ENCODE data around the gene CFAP73. TPM values are rescaled to one million over a fixed set of nuclear protein-coding genes. Genes with fewer than 3 reads are reported as not detected.

Gene CFAP73
- polyA plus RNA-seq, 1 donor from 2014 or later, result not detected

DNA sequence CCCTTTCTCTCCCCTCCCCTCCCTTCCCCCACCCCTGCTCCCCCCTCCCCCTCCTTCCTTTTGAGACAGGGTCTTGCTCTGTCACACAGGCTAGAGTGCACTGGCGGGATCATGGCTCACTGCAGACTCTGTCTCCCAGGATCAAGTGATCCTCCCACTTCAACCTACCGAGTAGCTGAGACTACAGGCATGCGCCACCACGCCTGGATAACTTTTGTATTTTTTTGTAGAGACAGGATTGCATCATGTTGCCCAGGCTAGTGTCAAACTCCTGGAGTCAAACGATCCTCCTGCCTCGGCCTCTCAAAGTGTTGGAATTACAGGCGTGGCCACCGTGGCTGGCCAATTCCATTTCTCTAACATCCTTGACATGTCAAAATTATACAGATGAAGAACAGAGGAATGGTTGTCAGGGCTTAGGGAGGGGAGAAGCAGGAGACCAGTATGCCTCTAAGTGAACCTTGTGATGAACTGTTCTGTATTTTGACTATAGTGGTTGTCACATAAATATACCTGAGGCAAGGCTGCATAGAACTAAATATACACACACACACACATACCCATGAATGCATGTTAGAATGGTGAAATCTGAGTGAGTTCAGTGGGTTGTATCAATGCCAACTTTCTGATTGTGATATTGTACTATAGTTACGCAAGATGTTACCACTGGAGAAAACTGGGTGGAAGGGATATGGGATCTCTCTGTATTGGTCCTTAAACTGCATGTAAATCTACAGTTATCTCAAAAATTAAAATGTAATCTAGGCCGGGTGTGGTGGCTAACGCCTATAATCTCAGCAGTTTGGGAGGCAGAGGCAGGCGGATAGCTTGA, 3.6 kb upstream of the CFAP73 start:
- no peaks in the 10 kb centered on the region for H3F3A ChIP-seq (ENCODE audit: insufficient read depth, low read length, poor library complexity, severe bottlenecking)
- no peak overlapping the region for H3K9ac ChIP-seq (ENCODE audit: low read length)
- H3K36me3 ChIP-seq (ENCODE audit: insufficient read depth, low read length), result no peaks in the 10 kb centered on the region
- no peak overlapping the region for H3K4me3 ChIP-seq (ENCODE audit: low read length)
- H3K79me2 ChIP-seq (replicated peaks; ENCODE audit: insufficient read depth, low read length), result no peaks in the 10 kb centered on the region
- H3K27ac ChIP-seq (ENCODE audit: low read length), result no peak overlapping the region
- H3K27me3 ChIP-seq (ENCODE audit: insufficient read depth, low read depth, low read length), result no peaks in the 10 kb centered on the region
- TF ChIP-seq MXI1 (conservative IDR thresholded peaks at IDR 0.05; ENCODE audit: poor library complexity, severe bottlenecking) (no peak), EP300 (conservative IDR thresholded peaks at IDR 0.05; ENCODE audit: poor library complexity, severe bottlenecking) (no peak), SMC3 (conservative IDR thresholded peaks at IDR 0.05; ENCODE audit: poor library complexity) (no peak), EZH2 (IDR thresholded peaks at IDR 0.05; ENCODE audit: borderline replicate concordance, insufficient read depth, low read length, poor library complexity, severe bottlenecking) (no peak), POLR2AphosphoS5 (IDR thresholded peaks at IDR 0.05) (no peak), TAF1 (IDR thresholded peaks at IDR 0.05; ENCODE audit: low read depth) (no peak), RAD21 (conservative IDR thresholded peaks at IDR 0.05) (no peak)
- TF ChIP-seq, protein P1, sequence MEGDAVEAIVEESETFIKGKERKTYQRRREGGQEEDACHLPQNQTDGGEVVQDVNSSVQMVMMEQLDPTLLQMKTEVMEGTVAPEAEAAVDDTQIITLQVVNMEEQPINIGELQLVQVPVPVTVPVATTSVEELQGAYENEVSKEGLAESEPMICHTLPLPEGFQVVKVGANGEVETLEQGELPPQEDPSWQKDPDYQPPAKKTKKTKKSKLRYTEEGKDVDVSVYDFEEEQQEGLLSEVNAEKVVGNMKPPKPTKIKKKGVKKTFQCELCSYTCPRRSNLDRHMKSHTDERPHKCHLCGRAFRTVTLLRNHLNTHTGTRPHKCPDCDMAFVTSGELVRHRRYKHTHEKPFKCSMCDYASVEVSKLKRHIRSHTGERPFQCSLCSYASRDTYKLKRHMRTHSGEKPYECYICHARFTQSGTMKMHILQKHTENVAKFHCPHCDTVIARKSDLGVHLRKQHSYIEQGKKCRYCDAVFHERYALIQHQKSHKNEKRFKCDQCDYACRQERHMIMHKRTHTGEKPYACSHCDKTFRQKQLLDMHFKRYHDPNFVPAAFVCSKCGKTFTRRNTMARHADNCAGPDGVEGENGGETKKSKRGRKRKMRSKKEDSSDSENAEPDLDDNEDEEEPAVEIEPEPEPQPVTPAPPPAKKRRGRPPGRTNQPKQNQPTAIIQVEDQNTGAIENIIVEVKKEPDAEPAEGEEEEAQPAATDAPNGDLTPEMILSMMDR (IDR thresholded peaks at IDR 0.05; ENCODE audit: poor library complexity, severe bottlenecking), result no peak
- TF ChIP-seq, protein P2, sequence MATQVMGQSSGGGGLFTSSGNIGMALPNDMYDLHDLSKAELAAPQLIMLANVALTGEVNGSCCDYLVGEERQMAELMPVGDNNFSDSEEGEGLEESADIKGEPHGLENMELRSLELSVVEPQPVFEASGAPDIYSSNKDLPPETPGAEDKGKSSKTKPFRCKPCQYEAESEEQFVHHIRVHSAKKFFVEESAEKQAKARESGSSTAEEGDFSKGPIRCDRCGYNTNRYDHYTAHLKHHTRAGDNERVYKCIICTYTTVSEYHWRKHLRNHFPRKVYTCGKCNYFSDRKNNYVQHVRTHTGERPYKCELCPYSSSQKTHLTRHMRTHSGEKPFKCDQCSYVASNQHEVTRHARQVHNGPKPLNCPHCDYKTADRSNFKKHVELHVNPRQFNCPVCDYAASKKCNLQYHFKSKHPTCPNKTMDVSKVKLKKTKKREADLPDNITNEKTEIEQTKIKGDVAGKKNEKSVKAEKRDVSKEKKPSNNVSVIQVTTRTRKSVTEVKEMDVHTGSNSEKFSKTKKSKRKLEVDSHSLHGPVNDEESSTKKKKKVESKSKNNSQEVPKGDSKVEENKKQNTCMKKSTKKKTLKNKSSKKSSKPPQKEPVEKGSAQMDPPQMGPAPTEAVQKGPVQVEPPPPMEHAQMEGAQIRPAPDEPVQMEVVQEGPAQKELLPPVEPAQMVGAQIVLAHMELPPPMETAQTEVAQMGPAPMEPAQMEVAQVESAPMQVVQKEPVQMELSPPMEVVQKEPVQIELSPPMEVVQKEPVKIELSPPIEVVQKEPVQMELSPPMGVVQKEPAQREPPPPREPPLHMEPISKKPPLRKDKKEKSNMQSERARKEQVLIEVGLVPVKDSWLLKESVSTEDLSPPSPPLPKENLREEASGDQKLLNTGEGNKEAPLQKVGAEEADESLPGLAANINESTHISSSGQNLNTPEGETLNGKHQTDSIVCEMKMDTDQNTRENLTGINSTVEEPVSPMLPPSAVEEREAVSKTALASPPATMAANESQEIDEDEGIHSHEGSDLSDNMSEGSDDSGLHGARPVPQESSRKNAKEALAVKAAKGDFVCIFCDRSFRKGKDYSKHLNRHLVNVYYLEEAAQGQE (IDR thresholded peaks at IDR 0.05; ENCODE audit: borderline replicate concordance), result no peak
- no peak overlapping the region for H3K4me2 ChIP-seq (ENCODE audit: low read length)
- no peaks in the 10 kb centered on the region for H4K20me1 ChIP-seq (ENCODE audit: insufficient read depth)
- H3K9me2 ChIP-seq (ENCODE audit: insufficient read depth, low read length), result no peaks in the 10 kb centered on the region
- no peak overlapping the region for H2AFZ ChIP-seq (ENCODE audit: low read depth, low read length)
- no peaks in the 10 kb centered on the region for H3K9me3 ChIP-seq (ENCODE audit: low read length)

GRCh38 chr12:113146999-113147398, 2.5 kb upstream of the CFAP73 start:
- Histone ChIP-seq H3K9me2 (ENCODE audit: insufficient read depth, low read length) (no peaks in the 10 kb centered on the region), H3F3A (ENCODE audit: insufficient read depth, low read length, poor library complexity, severe bottlenecking) (no peaks in the 10 kb centered on the region), H3K9me3 (ENCODE audit: low read length) (no peaks in the 10 kb centered on the region), H3K4me3 (ENCODE audit: low read length) (no peak overlapping the region), H3K79me2 (replicated peaks; ENCODE audit: insufficient read depth, low read length) (no peaks in the 10 kb centered on the region), H2AFZ (ENCODE audit: low read depth, low read length) (no peak overlapping the region), H3K36me3 (ENCODE audit: insufficient read depth, low read length) (no peaks in the 10 kb centered on the region), H3K27ac (ENCODE audit: low read length) (no peak overlapping the region), H3K9ac (ENCODE audit: low read length) (no peak overlapping the region), H3K4me2 (ENCODE audit: low read length) (no peak overlapping the region), H3K27me3 (ENCODE audit: insufficient read depth, low read depth, low read length) (no peaks in the 10 kb centered on the region), H4K20me1 (ENCODE audit: insufficient read depth) (no peaks in the 10 kb centered on the region)
- no peak for TF ChIP-seq EP300 (conservative IDR thresholded peaks at IDR 0.05; ENCODE audit: poor library complexity, severe bottlenecking)
- TF ChIP-seq, protein P1 (IDR thresholded peaks at IDR 0.05; ENCODE audit: poor library complexity, severe bottlenecking), result no peak
- TF ChIP-seq POLR2AphosphoS5 (IDR thresholded peaks at IDR 0.05), result no peak
- TF ChIP-seq MXI1 (conservative IDR thresholded peaks at IDR 0.05; ENCODE audit: poor library complexity, severe bottlenecking), result no peak
- TF ChIP-seq EZH2 (IDR thresholded peaks at IDR 0.05; ENCODE audit: borderline replicate concordance, insufficient read depth, low read length, poor library complexity, severe bottlenecking), result no peak
- TF ChIP-seq TAF1 (IDR thresholded peaks at IDR 0.05; ENCODE audit: low read depth), result no peak
- no peak for TF ChIP-seq SMC3 (conservative IDR thresholded peaks at IDR 0.05; ENCODE audit: poor library complexity)
- TF ChIP-seq, protein P2 (IDR thresholded peaks at IDR 0.05; ENCODE audit: borderline replicate concordance), result no peak
- TF ChIP-seq RAD21 (conservative IDR thresholded peaks at IDR 0.05), result no peak

All from neural cell (in vitro differentiated cells).